MM.1S (cell line): ENCODE data around the gene TULP4.

ENCODE experiments used
- EZH2 ChIP-seq: fragments of 300-600 bp; sonication (generic); optimal IDR thresholded peaks from 2 replicates; pipeline ENCODE3; 2017; ENCODE audit warnings: low read depth, mild to moderate bottlenecking, antibody characterized with exemption, low read length, mixed read lengths
- TF ChIP-seq, protein P1 (sequence below): fragments of 300-600 bp; sonication (generic); IDR thresholded peaks from 2 replicates; pipeline ENCODE4 v1.5.1; 2016; ENCODE audit warnings: antibody characterized with exemption, low read length, mixed read lengths

DNA sequence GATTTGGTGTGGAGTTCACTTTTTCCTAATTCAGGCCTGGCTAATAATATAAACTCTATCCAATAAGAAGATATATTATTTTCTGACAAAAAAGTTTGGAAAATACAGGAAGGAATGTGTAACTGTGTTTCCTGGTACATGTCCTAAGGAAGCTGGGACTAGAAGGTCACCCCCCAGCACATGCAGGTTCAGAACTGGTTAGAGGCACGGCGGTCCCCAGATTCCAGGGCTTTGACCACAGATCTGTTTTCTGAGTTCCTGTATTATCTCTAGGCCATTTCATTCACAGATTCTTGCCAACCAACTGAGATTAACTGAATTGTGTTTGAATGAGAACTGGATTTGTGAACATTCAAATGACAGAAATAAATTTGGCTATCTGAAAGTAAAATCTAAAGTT is 94.5 kb downstream of the TULP4 start:
- TF ChIP-seq EZH2, result no peak
- TF ChIP-seq, protein P1, sequence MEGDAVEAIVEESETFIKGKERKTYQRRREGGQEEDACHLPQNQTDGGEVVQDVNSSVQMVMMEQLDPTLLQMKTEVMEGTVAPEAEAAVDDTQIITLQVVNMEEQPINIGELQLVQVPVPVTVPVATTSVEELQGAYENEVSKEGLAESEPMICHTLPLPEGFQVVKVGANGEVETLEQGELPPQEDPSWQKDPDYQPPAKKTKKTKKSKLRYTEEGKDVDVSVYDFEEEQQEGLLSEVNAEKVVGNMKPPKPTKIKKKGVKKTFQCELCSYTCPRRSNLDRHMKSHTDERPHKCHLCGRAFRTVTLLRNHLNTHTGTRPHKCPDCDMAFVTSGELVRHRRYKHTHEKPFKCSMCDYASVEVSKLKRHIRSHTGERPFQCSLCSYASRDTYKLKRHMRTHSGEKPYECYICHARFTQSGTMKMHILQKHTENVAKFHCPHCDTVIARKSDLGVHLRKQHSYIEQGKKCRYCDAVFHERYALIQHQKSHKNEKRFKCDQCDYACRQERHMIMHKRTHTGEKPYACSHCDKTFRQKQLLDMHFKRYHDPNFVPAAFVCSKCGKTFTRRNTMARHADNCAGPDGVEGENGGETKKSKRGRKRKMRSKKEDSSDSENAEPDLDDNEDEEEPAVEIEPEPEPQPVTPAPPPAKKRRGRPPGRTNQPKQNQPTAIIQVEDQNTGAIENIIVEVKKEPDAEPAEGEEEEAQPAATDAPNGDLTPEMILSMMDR, result no peak
